Activated CD8-positive, alpha-beta memory T cell treated with anti-CD3 and anti-CD28 coated beads, Interleukin-2, amount 50 U/mL, for 4 hours (primary cell): ENCODE measurements around the gene LRRC10.

ENCODE experiments used
- DNase-seq: peaks from one replicate; pipeline ENCODE4 v3.0.0-alpha.2; 2020

The LRRC10 gene, protein sequence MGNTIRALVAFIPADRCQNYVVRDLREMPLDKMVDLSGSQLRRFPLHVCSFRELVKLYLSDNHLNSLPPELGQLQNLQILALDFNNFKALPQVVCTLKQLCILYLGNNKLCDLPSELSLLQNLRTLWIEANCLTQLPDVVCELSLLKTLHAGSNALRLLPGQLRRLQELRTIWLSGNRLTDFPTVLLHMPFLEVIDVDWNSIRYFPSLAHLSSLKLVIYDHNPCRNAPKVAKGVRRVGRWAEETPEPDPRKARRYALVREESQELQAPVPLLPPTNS

DNA sequence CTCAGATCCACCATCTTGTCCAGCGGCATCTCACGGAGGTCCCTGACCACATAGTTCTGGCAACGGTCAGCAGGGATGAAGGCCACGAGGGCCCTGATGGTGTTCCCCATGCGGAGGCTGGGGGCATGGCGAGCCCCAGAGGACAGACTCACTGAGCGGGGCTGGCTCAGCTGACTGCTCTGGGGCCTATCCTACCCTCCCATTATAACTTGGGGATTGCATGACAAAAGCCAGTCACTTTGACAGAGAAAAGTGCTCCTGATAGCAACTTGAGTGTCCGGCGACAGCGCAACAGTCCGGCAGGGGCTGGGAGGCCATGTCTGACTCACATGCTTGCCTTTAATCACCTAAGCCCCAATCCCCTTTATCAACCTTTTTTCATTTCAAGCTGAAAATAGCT, at the start of gene LRRC10:
TSS of gene LRRC10 (minus strand) at position 179 of the 400 bp plus-strand sequence. CDS start at position 110, 69 bp downstream.
- DNase-seq = no peak

DNA sequence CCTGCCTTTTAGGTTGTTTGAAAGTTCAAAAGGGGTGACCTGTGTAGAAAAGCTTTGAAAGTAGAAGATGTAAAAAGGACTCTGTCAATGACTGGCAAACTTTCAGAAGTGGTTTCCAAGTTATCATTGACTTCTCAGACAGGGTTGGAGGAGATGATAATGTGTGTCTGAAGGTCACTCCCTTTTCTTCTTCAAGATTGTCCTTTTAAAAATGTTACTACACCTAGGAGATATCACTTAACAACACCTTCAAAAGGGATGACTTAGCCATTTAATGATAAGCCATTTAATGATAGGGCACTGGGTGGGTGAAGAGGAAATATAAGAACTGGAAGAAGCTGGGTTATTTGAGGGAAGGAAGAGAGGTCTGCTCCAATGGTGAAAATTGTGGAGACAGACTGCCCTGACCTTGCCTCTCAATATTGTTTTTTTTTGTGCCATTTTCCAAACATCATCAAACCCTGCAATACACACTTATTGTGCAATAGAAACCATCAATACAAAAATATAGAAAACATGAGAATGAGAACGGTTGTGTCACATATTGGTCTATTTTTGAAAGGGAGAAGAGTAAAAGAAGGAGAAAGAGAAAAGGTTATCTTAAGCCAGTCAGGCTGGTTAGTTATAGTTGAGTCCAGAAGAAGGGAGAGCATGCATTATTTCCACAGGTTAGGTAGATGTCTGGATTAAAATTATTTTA, 49.6 kb upstream of the LRRC10 start:
- no peak for DNase-seq

DNA sequence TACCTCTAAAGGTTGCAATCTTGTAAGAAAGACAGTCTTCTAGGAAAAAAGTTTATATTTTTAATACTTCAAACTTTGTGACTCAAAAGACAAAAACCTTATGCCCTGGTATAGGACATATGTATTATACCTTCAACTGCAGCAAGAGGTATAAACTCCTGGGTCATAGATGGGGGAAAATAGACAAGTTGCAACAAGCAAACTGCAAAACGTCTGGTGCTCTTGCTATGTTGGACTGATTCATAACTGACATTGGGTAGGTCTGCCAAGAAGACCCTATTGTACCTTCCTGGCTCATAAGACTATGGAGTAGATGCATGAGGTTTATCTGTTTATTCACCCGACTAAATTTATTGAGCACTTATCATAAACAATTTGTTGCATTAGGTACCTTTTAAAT, 47.5 kb upstream of the LRRC10 start:
- DNase-seq = no peak

DNA sequence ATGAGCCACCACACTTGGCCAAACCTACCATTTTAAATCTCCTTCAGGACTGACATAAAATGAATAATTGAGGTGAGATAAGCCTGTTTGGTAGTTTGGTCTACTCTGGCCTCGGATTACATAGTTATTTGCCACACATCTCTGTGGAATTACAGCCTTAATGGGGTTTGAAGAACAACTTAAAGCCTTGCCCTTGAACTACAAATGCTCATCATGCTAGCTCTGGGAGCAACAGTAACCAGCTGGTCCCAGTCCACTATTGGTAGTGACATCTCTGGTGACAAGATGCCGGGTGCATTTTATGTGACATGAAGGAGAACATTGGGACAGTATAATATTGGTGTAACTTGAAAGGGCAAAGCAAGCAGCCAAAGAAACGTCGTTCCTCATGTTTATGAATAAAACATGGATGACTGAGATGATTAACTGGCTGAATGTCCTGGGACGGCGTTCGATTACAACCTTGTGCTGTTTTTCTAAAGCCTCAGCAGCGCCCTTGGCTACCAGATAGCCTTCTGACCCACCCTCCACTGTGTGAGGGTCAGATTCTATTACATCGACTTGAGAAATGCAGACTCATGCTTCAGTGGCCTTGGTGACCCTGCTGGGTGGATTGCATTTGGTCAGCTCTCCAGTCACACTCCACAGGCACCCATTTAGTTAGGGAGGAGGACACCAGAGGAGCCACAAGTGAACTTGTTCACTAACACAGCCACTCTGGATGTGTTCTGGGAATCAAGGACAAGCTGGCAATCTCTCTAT, 46.9 kb upstream of the LRRC10 start:
- no peak for DNase-seq

DNA sequence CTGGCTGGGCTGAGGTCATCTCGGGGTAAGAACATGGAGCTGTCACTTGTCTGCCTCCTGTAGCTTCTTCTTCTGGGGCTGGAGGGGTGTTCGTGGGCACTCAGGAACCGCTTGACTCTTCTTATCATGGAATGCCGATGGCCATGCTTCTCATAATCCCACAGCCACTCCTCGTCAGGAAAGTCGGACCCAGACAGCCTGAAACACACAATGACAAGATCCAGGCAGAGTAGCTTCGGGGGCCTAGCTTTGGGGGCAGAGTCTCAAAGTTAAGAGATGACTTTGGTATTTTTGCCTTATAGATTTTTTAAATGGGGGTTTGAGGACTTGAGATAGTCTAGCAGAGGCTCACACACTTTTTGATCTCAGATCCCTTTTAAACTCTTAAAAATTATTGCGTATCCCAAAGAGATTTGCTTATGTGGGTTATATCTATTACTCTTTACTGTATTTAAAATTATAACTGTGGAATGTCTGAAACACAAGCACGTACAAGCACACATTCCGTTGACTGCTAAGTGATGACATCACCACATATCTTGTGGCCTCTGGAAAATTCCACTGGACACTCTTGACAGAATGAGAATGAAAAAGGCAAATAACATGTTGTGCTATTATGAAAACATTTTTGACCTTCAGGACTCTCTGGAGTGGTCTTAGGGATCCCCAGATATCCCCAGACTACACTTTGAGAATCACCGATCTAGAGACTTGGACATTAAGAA, 45.1 kb upstream of the LRRC10 start:
- no peak for DNase-seq

DNA sequence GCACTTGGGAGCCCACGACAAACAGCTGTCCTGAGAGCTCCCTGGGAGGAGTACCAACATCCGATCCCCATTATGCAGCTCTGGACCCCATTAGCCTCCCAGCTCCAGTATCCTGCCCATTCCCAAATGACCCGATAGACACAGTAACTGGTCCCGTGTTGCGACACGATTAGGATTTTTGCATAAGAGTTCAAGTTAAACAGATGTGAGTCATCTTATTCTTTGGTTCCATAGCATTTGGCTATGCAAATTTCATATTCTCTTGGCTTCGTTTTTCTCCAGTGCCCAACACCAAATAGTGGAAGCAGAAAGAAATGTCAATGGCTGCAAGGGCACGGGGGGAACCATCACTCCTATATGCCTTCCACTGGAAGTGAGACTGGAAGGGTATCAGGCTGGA, 43.0 kb upstream of the LRRC10 start:
- no peak for DNase-seq

DNA sequence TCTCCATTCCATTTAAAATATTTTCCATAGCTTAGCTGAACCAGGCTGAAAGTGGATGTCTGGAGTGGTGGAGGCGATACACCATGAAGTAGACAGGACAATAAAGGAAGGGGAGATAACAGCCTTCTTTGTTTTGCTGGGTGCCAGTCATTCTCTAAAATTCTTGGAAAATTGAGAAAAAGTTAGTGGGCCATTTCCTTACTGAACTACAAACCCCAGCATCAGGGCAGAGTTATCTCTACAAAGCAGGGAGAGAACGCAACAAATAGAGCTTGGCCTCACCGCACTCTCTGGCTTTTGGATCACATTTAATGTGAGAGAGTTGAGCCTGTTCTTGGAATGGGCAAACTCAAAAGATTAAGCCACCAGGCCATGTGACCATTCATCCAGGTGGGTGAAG, 41.2 kb upstream of the LRRC10 start:
- DNase-seq = no peak

DNA sequence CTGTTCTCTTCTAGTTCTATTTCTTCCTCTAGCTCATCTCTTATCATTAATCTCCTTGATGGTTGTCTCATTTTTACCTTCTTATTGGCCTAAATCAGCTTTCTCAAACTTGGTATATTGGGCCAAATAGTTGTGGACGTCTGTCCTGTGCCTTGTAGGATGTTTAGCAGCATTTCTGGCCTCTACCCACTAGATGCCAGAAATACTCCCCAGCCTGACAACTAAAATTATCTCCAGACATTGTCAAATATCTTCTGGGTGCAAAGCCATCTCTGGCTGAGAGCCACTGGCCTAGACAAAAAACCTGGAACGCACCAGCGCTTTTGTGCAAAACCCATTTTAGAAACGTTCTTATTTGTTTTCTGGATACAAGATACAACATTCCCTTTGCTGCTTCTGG, 38.8 kb upstream of the LRRC10 start:
- no peak for DNase-seq

DNA sequence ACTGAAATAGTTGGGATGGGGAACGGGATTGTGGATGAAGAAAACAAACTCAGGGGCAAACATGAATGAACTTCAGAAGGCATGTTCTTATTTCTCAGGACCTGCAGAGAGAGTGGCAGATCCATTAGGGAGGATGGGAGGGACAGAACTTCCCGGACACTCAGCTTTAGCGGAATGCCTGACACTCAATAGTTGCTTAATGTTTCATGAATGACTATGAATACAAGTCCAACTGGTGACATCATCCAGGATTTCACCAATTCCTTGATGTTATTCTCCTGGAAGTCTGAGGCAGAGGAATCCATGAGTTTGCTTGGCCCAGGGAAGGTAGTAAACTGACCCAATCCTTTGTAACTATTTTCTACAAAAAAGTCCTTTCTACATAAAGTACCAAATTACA, 37.8 kb upstream of the LRRC10 start:
- DNase-seq = no peak

DNA sequence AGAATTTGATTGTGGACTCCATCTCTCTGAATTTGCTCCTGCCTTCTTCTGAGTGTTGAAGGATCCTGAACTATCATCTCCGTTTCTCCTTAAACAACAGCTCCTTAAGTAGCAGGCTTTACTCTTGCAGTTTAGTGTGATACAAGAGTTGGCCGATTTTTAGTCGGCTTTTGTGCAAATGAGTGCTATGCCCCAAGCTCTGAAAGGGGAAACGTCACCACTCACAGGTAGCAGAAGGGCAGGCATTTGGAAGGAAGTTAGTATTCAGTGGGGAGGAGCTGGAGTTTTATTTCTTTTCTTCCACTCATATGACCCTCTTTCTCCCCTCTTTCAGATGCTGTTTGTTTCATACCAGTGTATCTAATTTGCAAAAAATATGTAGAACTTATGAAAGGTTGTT, 36.5 kb upstream of the LRRC10 start:
- DNase-seq = no peak

DNA sequence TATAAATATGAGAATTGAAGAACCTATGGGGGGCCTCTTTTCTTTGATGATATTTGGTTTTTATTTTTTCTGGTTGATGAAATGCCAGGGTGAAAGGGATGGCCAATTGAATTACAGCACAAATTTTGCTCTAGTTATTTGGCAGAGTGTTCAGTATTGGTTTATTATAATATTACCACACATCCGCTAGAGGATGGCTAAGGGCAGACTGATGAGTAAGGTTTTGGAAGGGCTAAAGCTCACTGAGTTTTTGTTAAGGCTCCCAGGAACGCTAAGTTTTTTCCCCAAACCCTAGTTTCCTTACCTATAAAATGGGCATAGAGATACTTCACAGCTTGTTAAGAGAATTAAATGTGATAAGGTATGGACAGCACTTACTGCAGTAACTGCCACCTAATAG, 34.3 kb upstream of the LRRC10 start:
- no peak for DNase-seq

DNA sequence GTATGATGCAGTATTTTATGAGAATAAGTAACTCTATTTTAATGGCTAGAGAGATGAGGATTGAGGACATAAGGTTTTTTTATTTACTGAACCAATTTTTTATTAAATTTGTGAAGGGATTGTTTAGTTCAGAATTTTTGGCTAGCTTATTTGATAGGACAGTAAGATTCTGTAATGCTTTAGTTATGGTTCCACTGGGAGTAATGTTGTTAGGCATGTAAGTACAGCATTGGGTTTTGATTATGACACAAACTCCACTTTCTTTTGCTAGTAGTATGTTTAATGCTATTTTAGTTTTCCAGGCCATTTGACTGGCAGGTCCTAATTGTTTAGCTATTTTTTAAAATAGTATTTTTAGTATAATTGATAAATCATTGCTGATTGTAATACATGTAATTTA, 33.8 kb upstream of the LRRC10 start:
- DNase-seq = no peak

DNA sequence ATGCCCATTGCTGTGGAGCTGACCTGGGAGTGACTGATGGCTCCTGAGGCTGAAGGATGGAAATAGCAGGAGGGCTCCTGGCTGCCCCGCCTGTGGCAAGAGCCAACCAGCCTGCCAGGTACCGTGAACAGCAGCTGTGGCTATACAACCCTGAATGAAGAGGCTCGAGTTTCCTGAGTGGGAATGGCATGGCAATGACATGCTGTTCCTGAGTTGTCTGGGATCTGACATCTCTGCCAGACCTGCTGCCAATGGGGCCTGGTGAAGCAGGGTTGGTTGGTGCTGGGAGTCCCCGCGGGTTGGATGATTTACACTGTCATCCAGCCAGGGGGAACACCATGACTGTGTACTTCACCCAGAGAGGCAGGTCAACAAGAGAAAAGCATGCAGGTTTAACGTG, 31.8 kb upstream of the LRRC10 start:
- DNase-seq = no peak

DNA sequence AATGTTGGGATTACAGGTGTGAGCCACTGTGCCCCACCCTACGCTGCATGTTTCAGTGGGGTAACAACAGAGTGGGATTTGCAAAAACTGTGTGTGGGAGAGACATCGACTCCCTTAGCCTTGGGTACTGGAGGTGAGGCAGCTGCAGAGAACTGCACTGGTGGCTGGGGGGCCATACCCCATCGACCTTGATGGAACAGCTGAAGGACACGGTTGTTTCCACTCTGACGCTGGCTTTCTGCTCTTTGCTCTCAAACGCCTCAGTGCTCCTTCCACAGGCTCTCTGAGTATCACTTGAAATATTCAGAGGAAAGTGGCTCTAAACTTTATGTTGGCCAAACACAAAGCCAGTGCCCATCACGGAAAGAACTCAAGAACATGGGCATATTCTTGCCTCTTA, 30.8 kb upstream of the LRRC10 start:
- no peak for DNase-seq

DNA sequence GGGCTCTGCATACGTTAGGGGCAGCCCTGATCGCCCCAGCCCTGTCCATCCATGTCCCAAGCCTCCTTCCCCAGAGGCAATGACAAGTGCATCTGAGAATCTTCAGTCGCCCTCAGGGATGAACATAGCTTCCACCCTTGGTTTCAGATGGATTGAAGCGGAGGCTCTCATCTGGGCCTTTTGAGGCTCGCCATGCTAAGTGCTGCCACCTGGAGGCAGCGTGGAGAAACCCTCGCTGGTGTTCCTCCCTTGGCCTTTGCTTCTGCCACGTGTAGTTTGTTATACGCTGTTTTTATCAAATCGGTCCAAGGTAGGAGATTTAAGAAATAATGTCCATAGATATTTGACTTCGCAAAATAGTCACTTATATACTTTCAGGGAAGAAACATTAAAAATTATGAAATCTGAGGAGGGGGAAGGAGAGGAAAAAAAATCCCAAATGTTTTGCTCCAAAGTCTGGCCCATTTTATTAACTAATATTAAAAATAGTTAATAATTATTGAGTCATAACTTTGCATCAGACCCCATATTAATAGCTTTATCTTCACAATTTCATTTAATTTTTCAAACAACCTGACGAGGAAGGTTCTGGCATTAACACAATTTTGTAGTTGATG, 28.8 kb upstream of the LRRC10 start:
- DNase-seq = peak; percentile 56

DNA sequence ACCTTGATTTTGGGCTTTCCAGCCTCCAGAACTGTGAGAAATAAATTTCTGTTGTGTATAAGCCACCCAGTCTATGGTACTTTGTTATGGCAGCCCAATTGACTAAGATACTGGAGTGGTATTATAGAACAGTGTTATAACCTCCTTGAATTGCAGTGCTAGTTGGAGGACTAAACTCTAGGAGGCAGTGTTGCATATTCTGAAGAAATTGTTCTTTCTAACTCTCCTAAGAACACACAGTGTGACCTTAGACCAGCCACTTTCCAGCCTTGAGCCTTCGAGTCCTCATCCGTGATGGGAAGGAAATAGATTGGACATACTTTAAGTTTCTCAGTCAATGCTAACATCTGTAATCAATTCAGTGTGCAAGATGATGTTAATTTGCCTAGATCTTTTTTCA, 22.4 kb upstream of the LRRC10 start:
- no peak for DNase-seq

DNA sequence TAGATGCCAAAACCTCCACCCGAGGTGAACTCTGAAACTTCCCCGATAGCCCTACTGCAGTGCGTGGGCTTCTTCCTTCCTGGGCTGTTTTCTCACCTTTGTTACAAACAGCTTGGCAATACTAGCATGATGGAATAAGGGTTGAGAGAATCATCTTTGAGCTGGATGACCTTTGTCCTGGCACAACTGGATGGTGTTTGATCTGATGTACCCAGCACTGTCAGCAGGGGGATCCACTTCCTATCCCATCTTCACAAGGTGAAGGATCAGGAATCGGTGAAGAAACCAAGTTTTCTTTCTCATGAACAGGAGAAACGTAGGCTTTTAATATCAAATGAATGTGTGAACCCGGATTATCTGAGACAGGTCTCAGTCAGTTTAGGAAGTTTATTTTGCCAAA, 19.5 kb upstream of the LRRC10 start:
- no peak for DNase-seq

DNA sequence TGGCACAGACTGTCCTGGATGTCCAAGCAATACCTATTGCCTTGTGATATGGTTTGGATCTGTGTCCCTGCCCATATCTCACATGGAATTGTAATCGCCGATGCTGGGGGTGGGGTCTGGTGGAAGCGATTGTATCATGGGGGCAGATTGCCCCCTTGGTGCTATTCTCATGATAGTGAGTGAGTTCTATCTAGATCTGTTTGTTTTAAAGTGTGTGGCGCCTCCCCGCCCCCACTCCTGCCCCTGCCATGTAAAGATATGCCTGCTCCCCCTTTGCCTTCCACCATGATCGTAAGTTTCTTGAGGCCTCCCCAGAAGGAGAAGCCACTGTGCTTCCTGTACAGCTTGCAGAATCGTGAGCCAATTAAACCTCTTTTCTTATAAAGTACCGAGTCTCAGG, 16.8 kb upstream of the LRRC10 start:
- DNase-seq = no peak

DNA sequence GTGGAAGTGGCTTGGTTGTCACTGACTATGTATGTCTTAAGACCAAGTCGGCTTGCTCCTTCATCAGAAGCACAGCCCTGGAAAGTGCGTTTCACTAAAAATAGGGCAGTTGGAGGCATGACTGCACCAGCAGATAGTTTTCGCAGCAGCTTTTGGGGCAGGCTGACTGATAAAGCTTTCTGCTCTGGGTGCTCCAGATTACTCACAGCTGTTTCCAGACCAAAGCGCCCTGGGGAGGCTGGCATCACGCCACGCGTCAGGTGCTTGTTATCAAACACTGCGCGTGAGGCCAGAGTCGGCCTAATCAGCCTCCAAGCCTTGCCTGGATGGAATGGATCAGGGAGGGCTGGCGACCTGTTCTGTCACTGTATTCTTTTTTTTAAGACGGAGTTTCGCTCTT, 13.3 kb upstream of the LRRC10 start:
- DNase-seq = no peak

DNA sequence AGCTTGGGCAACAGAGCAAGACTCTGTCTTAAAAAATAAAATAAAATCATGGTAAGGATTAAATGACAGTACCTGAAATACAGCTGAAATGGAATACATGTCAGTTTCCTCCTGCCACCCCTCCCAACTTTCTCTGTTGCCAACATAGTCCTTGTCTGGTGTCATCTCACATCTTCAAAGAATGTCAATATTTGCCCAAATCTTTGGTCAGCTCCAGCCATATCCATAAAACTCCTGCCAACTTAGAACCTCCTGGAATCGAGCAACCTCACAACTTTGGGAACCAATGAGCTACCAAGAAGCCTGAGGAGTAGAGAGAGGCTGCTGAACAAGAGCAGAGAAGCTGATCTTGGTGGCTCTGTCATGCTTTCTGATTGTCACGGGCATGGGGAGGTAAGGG, 10.8 kb upstream of the LRRC10 start:
- DNase-seq = no peak

DNA sequence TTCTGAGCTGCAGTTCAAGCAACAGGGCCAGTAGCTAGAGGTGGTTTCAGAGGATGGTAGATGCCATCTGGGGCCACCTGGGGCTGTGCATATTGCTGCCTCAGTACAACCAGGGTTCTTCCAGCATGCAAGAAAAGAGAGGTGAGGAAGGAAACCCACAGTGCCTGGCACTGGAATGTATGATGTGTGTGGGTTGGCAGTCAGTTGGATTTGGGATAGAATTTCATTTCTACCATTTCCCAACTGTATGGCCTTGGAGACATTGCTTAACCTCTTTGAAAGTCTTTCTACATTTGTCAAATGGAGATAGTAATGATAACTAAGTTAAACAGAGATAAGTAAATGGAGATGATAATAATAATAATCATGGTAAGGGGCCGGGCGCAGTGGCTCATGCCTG, 10.2 kb upstream of the LRRC10 start:
- no peak for DNase-seq

DNA sequence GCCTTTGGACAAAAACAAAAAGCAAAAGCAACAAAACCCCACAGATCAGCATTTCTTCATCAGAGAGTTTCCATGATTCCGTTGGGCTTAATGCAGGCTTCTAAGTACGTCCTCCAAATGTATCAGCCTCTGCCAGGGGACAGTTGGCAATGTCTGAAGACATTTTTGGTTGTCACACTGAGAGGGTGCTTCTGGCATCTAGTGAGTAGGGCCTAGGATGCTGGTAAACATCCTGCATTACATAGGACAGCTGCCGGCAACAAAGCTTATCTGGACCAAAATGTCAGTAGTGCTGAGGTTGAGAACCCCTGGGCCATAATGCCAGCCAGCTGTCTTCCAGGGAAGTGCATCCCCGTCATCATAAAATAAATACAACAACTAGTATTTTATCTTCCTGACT, 9.4 kb upstream of the LRRC10 start:
- no peak for DNase-seq

DNA sequence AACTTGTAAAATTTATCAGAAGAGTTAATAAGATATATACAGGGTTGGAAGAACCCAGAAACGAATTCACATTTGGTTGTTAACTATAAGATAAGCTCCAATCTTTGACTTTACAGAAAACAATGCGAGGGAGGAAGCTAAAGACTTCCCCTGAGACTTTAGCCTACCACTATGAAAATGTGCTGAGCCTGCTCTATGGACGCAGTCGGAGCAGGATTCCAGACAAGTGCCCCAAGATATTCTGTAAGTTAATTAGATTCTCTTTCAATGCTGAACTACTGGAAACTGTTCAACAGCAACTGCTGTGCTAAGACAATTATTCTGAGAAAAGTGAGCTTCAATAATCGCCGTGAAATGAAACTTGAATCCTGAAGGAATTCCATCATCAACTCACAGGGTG, 8.3 kb upstream of the LRRC10 start:
- DNase-seq = no peak
